Psoas muscle (tissue), 8 donors: Measurements from ENCODE around the gene LRRTM4. TPM values are rescaled to one million over a fixed set of nuclear protein-coding genes. Genes with fewer than 3 reads are reported as not detected.

ENCODE experiments used
- ATAC-seq, 4 donors: fragments of 200-7000 bp; cut with Tn5 transposase; one replicate each; pipeline ENCODE4 v1.9.1; 2020; ENCODE audit warnings: moderate library complexity in 3 of 4, mild to moderate bottlenecking in 2 of 4
- DNase-seq, 2 donors: peaks; one replicate each; pipeline ENCODE4 v3.0.0-alpha.2; 2020
- H3K27ac ChIP-seq: fragments of 200-600 bp; one replicate; pipeline ENCODE4 v1.8.0; 2022
- H3K27me3 ChIP-seq, 3 donors: fragments of 200-600 bp in 1 of 3; one replicate each; pipeline versions ENCODE4 v1.6.1 to v1.8.0; 2013 to 2022; ENCODE audit warnings: low read length in 2 of 3, mild to moderate bottlenecking in 2 of 3, moderate library complexity in 1 of 3; ENCODE audit not compliant: insufficient read depth in 3 of 3
- H3K36me3 ChIP-seq, 2 donors: fragments of 200-600 bp in 1 of 2; one replicate each; pipeline versions ENCODE4 v1.6.1 to v1.8.0; 2013 to 2022; ENCODE audit warnings: low read depth in 1 of 2, mild to moderate bottlenecking in 1 of 2, moderate library complexity in 1 of 2; ENCODE audit not compliant: insufficient read depth in 1 of 2
- H3K4me1 ChIP-seq: fragments of 200-600 bp; one replicate; pipeline ENCODE4 v1.8.0; 2022
- H3K4me3 ChIP-seq: fragments of 200-600 bp; one replicate; pipeline ENCODE4 v1.8.0; 2022; ENCODE audit warnings: mild to moderate bottlenecking
- H3K9me3 ChIP-seq: fragments of 200-600 bp; one replicate; pipeline ENCODE4 v1.8.0; 2022
- WGBS, 3 donors: extraction: QIAGEN DNeasy Blood & Tissue Kit; methylation state at CpG; one replicate each; pipeline versions ENCODE4 v1.1.6 to v1.1.7; 2013; 5-methylcytosine and 5-hydroxymethylcytosine counted together
- intact Hi-C, 2 donors: fragments of 100-400 bp; cut with DNase I; formaldehyde crosslinking; loops; one replicate each; pipeline versions ENCODE4 v1.11.0 to v1.14.2; 2022
- polyA plus RNA-seq, 3 donors: library from polyadenylated mRNA; stranded (reverse); fragments of 200-250 nt; gene quantifications; one replicate each; pipeline ENCODE4 v1.2.3, GENCODE V29; 2013
- total RNA-seq, 4 donors: library from RNA; stranded (reverse); fragmentation: NEBNext Ultra II Directional in 2 of 4; extraction: Animal tissue kit (Norgen Biotek cat#: 25700) in 2 of 4; gene quantifications; one replicate each; pipeline versions ENCODE4 v1.2.1 to v1.2.4, GENCODE V29; 2021 to 2023
- TF ChIP-seq, protein P1 (sequence below): fragments of 200-600 bp; IDR thresholded peaks from one replicate; pipeline ENCODE4 v1.8.0; 2022; ENCODE audit warnings: antibody characterized with exemption
- donor health status: healthy with polysubstance abuse.
- donor health status: DM: no; HTN: no; CAD: no; lungs with moderate emphysema.
- donor health status: Bipolar disorder and iron deficiency.
- donor health status: healthy.
- donor health status: DM: yes; HTN: yes; CAD: no.
- donor health status: DM: no; HTN: no; CAD: no.
- donor health status: DM: no; HTN: no; CAD: no.
- donor health status: DM: yes; HTN: yes; CAD: no.

The LRRTM4 gene
- total and polyA plus RNA-seq, 7 donors: 0.03 to 0.86 (median 0.25) TPM; not detected in 1

GRCh38 chr2:76921006-76921405 is 601.2 kb downstream of the LRRTM4 start:
- WGBS, 3 donors: 75 to 87% (median 81%) methylated on average over 2 of the region's 2 CpGs
- H3K36me3 ChIP-seq: no peaks in the 10 kb centered on the region
- no peaks in the 10 kb centered on the region for H3K4me1 ChIP-seq
- no peak overlapping the region for H3K4me3 ChIP-seq
- no peak overlapping the region for H3K27ac ChIP-seq
- DNase-seq (no peak), ATAC-seq (no peak)
- intact Hi-C loops: no loop called here
- TF ChIP-seq, protein P1, sequence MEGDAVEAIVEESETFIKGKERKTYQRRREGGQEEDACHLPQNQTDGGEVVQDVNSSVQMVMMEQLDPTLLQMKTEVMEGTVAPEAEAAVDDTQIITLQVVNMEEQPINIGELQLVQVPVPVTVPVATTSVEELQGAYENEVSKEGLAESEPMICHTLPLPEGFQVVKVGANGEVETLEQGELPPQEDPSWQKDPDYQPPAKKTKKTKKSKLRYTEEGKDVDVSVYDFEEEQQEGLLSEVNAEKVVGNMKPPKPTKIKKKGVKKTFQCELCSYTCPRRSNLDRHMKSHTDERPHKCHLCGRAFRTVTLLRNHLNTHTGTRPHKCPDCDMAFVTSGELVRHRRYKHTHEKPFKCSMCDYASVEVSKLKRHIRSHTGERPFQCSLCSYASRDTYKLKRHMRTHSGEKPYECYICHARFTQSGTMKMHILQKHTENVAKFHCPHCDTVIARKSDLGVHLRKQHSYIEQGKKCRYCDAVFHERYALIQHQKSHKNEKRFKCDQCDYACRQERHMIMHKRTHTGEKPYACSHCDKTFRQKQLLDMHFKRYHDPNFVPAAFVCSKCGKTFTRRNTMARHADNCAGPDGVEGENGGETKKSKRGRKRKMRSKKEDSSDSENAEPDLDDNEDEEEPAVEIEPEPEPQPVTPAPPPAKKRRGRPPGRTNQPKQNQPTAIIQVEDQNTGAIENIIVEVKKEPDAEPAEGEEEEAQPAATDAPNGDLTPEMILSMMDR: no peak
- H3K9me3 ChIP-seq: no peaks in the 10 kb centered on the region
- H3K27me3 ChIP-seq: no peaks in the 10 kb centered on the region

GRCh38 chr2:76895469-76895868 is 626.7 kb downstream of the LRRTM4 start:
- Histone ChIP-seq H3K36me3 (no peaks in the 10 kb centered on the region), H3K4me1 (no peaks in the 10 kb centered on the region), H3K27me3 (no peaks in the 10 kb centered on the region), H3K9me3 (no peaks in the 10 kb centered on the region), H3K4me3 (no peak overlapping the region), H3K27ac (no peak overlapping the region)
- WGBS, 3 donors: 87 to 90% (median 90%) methylated on average over 6 of the region's 6 CpGs
- intact Hi-C loops: no loop called here
- DNase-seq: no peak
- TF ChIP-seq, protein P1: no peak
- no peak for ATAC-seq

GRCh38 chr2:76870581-76870980 is 651.6 kb downstream of the LRRTM4 start:
- no peaks in the 10 kb centered on the region for H3K27me3 ChIP-seq
- H3K4me3 ChIP-seq: no peak overlapping the region
- intact Hi-C loops: no loop called here
- WGBS, 3 donors: 73 to 86% (median 73%) methylated on average over 1 of the region's 1 CpG
- TF ChIP-seq, protein P1: no peak
- H3K27ac ChIP-seq: no peak overlapping the region
- no peaks in the 10 kb centered on the region for H3K4me1 ChIP-seq
- no peak for DNase-seq
- ATAC-seq: no peak
- no peaks in the 10 kb centered on the region for H3K9me3 ChIP-seq
- no peaks in the 10 kb centered on the region for H3K36me3 ChIP-seq

DNA sequence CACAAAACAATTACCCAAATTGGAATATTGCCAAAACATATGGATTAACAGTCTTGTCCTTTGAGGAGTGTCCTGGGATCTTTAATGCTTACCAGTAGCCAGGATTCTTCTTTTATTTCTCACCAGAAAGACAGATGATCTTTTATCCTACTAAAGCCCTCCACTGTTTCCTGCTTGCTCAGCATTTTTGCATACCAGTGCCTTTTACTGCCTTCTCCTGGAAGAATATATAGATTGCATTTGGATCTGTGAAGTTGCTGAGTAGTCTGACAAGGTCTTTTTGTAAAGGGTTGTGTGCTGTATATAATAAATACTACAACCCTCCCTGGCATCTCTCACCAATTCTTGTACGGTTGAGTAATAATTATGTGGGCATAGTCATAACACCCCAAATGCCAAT is 652.2 kb downstream of the LRRTM4 start:
- TF ChIP-seq, protein P1: no peak
- ATAC-seq (no peak), DNase-seq (no peak)
- no peaks in the 10 kb centered on the region for H3K36me3 ChIP-seq
- WGBS, 3 donors: 68 to 82% (median 76%) methylated on average over 1 of the region's 1 CpG
- H3K9me3 ChIP-seq: no peaks in the 10 kb centered on the region
- no peaks in the 10 kb centered on the region for H3K27me3 ChIP-seq
- H3K27ac ChIP-seq: no peak overlapping the region
- H3K4me1 ChIP-seq: no peaks in the 10 kb centered on the region
- intact Hi-C loops: no loop called here
- no peak overlapping the region for H3K4me3 ChIP-seq

- ATAC-seq: no peak
- 24 to 35% (median 32%) methylated on average over 2 of the region's 2 CpGs for WGBS, 3 donors
- intact Hi-C loops: no loop called here
Observed at GRCh38 chr2:76867854-76868253, 654.3 kb downstream of the LRRTM4 start.

More at GRCh38 chr2:76867854-76868253, 654.3 kb downstream of the LRRTM4 start:
- DNase-seq: no peak
- Histone ChIP-seq H3K9me3 (no peaks in the 10 kb centered on the region), H3K4me3 (no peak overlapping the region), H3K36me3 (no peaks in the 10 kb centered on the region), H3K27me3 (no peaks in the 10 kb centered on the region), H3K4me1 (no peaks in the 10 kb centered on the region), H3K27ac (no peak overlapping the region)
- TF ChIP-seq, protein P1: no peak
